Peyer's patch (tissue), 4 donors: ENCODE data around the gene ARHGEF4. TPM values are rescaled to one million over a fixed set of nuclear protein-coding genes. Genes with fewer than 3 reads are reported as not detected.

Experiments
- DNase-seq, 3 donors: peaks; one replicate each; pipeline ENCODE4 v3.0.0-alpha.2; 2017 to 2019
- H3K27ac ChIP-seq, 4 donors: fragments of 200-600 bp; sonication (generic); one replicate each; pipeline ENCODE4 v1.5.1; 2016 to 2019
- H3K27me3 ChIP-seq, 2 donors: fragments of 200-600 bp; sonication (generic); one replicate each; pipeline ENCODE4 v1.5.1; 2019
- H3K36me3 ChIP-seq, 3 donors: fragments of 200-600 bp; sonication (generic); one replicate each; pipeline ENCODE4 v1.5.1; 2016 to 2019
- H3K4me1 ChIP-seq, 4 donors: fragments of 200-600 bp; sonication (generic); one replicate each; pipeline ENCODE4 v1.5.1; 2016 to 2019
- H3K4me3 ChIP-seq, 4 donors: fragments of 200-600 bp; sonication (generic); 1 replicate in 3 of 4; 2 replicates in 1 of 4; pipeline ENCODE4 v1.5.1; 2016 to 2019; ENCODE audit warnings: mild to moderate bottlenecking in 1 of 4
- H3K9me3 ChIP-seq, 4 donors: fragments of 200-600 bp; sonication (generic); one replicate each; pipeline ENCODE4 v1.5.1; 2016 to 2019; ENCODE audit warnings: mild to moderate bottlenecking in 1 of 4
- CTCF ChIP-seq, 6 experiments: fragments of 450-650 bp in 4 of 6; fragments of 200-600 bp in 2 of 6; sonication (generic) in 1 of 6; IDR thresholded peaks; one replicate each; pipeline ENCODE4 v1.5.1; 2017 to 2019; ENCODE audit warnings: antibody characterized with exemption in 6 of 6, mild to moderate bottlenecking in 3 of 6, moderate library complexity in 1 of 6
- POLR2A ChIP-seq, 2 donors: fragments of 450-650 bp; IDR thresholded peaks; one replicate each; pipeline ENCODE4 v1.5.1; 2017; ENCODE audit warnings: antibody characterized with exemption in 2 of 2, mild to moderate bottlenecking in 2 of 2, moderate library complexity in 2 of 2
- total RNA-seq, 4 donors: library from RNA; depleted of rRNA; stranded (reverse); fragments of >200 nt; gene quantifications; one replicate each; pipeline ENCODE4 v1.1.0, GENCODE V29; 2016

ARHGEF4 gene
- total RNA-seq, 4 donors from 2014 or later = 1.1 to 10.7 (median 1.6) TPM

- H3K4me3 ChIP-seq = no peak overlapping the region
- no peaks in the 10 kb centered on the region for H3K36me3 ChIP-seq
- no peaks in the 10 kb centered on the region for H3K27me3 ChIP-seq
- no peak overlapping the region for H3K27ac ChIP-seq
- H3K4me1 ChIP-seq = peaks cover 0 to 10% (median 3%) of the 10 kb centered on the region in 4 donors
- TF ChIP-seq CTCF (IDR thresholded peaks at IDR 0.05) (no peak), POLR2A (IDR thresholded peaks at IDR 0.05) (no peak)
- no peaks in the 10 kb centered on the region for H3K9me3 ChIP-seq
- DNase-seq = no peak
Observed at GRCh38 chr2:130795431-130795830, 41.3 kb upstream of the ARHGEF4 start.

- H3K4me3 ChIP-seq = no peak overlapping the region
- no peak overlapping the region for H3K27ac ChIP-seq
- H3K9me3 ChIP-seq = no peaks in the 10 kb centered on the region
- no peaks in the 10 kb centered on the region for H3K36me3 ChIP-seq
- peaks cover 0 to 10% (median 3%) of the 10 kb centered on the region in 4 donors for H3K4me1 ChIP-seq
- DNase-seq = no peak
- no peak for TF ChIP-seq POLR2A (IDR thresholded peaks at IDR 0.05)
- TF ChIP-seq CTCF (IDR thresholded peaks at IDR 0.05) = no peak
- no peaks in the 10 kb centered on the region for H3K27me3 ChIP-seq
Observed at GRCh38 chr2:130796290-130796689, 40.4 kb upstream of the ARHGEF4 start.

- peak overlapping the region; percentile 56 to 86 (median 66) for H3K4me3 ChIP-seq
- peak; percentile 67 to 95 (median 88) for TF ChIP-seq CTCF (IDR thresholded peaks at IDR 0.05)
- peak; percentile 17 to 37 for TF ChIP-seq POLR2A (IDR thresholded peaks at IDR 0.05)
- peak; percentile 85 to 96 (median 94) for DNase-seq
- H3K27me3 ChIP-seq = no peaks in the 10 kb centered on the region
- H3K4me1 ChIP-seq = peaks cover 0 to 10% (median 3%) of the 10 kb centered on the region in 4 donors
- H3K27ac ChIP-seq = peak overlapping the region; percentile 73 to 89 (median 84)
- no peaks in the 10 kb centered on the region for H3K9me3 ChIP-seq
- H3K36me3 ChIP-seq = no peaks in the 10 kb centered on the region
Observed at GRCh38 chr2:130797493-130798435, 39.0 kb upstream of the ARHGEF4 start.

- Histone ChIP-seq H3K9me3 (no peaks in the 10 kb centered on the region), H3K4me3 (peak overlapping the region; percentile 56 to 86 (median 66)), H3K4me1 (peaks cover 0 to 10% (median 3%) of the 10 kb centered on the region in 4 donors), H3K27ac (peak overlapping the region in 3 of 4 donors; percentile 82 to 89 (median 86)), H3K36me3 (no peaks in the 10 kb centered on the region), H3K27me3 (no peaks in the 10 kb centered on the region)
- TF ChIP-seq POLR2A (IDR thresholded peaks at IDR 0.05) (no peak), CTCF (IDR thresholded peaks at IDR 0.05) (no peak)
- DNase-seq = peak in 1 of 3 donors; percentile 53
Observed at GRCh38 chr2:130798472-130799218, 38.1 kb upstream of the ARHGEF4 start.

GRCh38 chr2:130799295-130799694, 37.4 kb upstream of the ARHGEF4 start:
- H3K36me3 ChIP-seq = no peaks in the 10 kb centered on the region
- no peaks in the 10 kb centered on the region for H3K9me3 ChIP-seq
- DNase-seq = no peak
- no peak overlapping the region for H3K4me3 ChIP-seq
- no peak overlapping the region for H3K27ac ChIP-seq
- no peaks in the 10 kb centered on the region for H3K27me3 ChIP-seq
- H3K4me1 ChIP-seq = peaks cover 0 to 10% (median 3%) of the 10 kb centered on the region in 4 donors
- TF ChIP-seq POLR2A (IDR thresholded peaks at IDR 0.05) = no peak
- no peak for TF ChIP-seq CTCF (IDR thresholded peaks at IDR 0.05)
